Fibroblast of peridontal ligament (primary cell): Measurements from ENCODE around the gene BSND.
"Not testable (repeated sequence)": the region's sequence is repeated elsewhere in the genome, so short reads cannot be mapped to it uniquely, and the experiment has no call there.

Experiments used
- DNase-seq: peaks from one replicate; pipeline ENCODE4 v3.0.0-alpha.2; 2010; ENCODE audit errors: extremely low read depth

Gene BSND

GRCh38 chr1:55015731-55016620 is 17.2 kb downstream of the BSND start:
- peak; percentile 8 for DNase-seq

GRCh38 chr1:55018395-55018794 is 19.7 kb downstream of the BSND start:
- no peak for DNase-seq

- peak; percentile 80 for DNase-seq
Measured at GRCh38 chr1:55021942-55022546, 23.3 kb downstream of the BSND start.

- not testable (repeated sequence) for DNase-seq
Measured at GRCh38 chr1:55024163-55024562, 25.4 kb downstream of the BSND start.

GRCh38 chr1:55026682-55027081 is 27.9 kb downstream of the BSND start:
- DNase-seq, result not testable (repeated sequence)

GRCh38 chr1:55031098-55031497 is 32.4 kb downstream of the BSND start:
- not testable (repeated sequence) for DNase-seq

- no peak for DNase-seq
Measured at GRCh38 chr1:55033265-55033614, 34.5 kb downstream of the BSND start.

GRCh38 chr1:55034476-55035133 is 35.9 kb downstream of the BSND start:
- DNase-seq, result no peak

GRCh38 chr1:55035904-55036303 is 37.2 kb downstream of the BSND start:
- DNase-seq, result no peak

GRCh38 chr1:55037733-55038551 is 39.2 kb downstream of the BSND start:
- DNase-seq, result no peak

- DNase-seq, result no peak
Measured at GRCh38 chr1:55038552-55038838, 39.8 kb downstream of the BSND start.

GRCh38 chr1:55038974-55039341 is 40.2 kb downstream of the BSND start:
- DNase-seq, result no peak

- DNase-seq, result no peak
Measured at GRCh38 chr1:55039342-55040082, 40.8 kb downstream of the BSND start, which contains the start of gene PCSK9. Gene PCSK9, plus strand, starts transcription at chr1:55039548. Its CDS starts 290 bp downstream, at chr1:55039838.

- DNase-seq, result no peak
Measured at GRCh38 chr1:55040083-55040932, 41.6 kb downstream of the BSND start.

GRCh38 chr1:55040933-55041494 is 42.3 kb downstream of the BSND start:
- DNase-seq, result no peak

- no peak for DNase-seq
Measured at GRCh38 chr1:55041613-55042012, 42.9 kb downstream of the BSND start.

- no peak for DNase-seq
Measured at GRCh38 chr1:55043011-55043410, 44.3 kb downstream of the BSND start.

GRCh38 chr1:55043726-55044125 is 45.0 kb downstream of the BSND start:
- DNase-seq, result no peak

- DNase-seq, result no peak
Measured at GRCh38 chr1:55044617-55045397, 46.1 kb downstream of the BSND start.
